GM19397 (cell line): ENCODE data around the gene ZNF286A.
"Not testable (repeated sequence)": the region's sequence is repeated elsewhere in the genome, so short reads cannot be mapped to it uniquely, and the experiment has no call there.

Source experiments
- ATAC-seq: cut with Tn5 transposase; IDR thresholded peaks from one replicate; pipeline ENCODE4 v1.9.1; 2021; ENCODE audit warnings: mild to moderate bottlenecking, moderate library complexity; ENCODE audit not compliant: unreplicated experiment

The ZNF286A gene

GRCh38 chr17:15698967-15699366, 585 bp upstream of the ZNF286A start:
- not testable (repeated sequence) for ATAC-seq

- not testable (repeated sequence) for ATAC-seq
These were observed 385 bp downstream of the ZNF286A start for GRCh38 chr17:15699937-15700336.

DNA sequence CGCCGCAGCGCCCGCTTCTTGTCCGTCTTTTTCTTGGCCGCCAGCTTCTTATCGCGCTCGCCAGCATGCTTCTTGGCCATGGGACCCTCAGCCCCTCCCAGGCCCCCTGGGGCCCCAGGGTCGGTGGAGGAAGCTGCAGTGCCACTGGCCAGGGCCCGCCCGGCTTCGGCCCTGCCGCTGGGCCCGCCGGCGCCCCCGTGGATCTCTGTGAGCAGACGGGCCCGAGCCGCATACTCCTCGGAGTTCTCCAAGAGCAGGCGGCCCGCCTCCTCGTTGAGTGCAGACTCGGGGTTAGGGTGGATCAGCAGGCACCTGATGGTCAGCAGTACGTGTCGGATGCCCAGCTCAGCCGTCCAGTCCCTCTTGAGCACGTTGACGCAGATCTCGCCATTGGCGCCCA, 4.7 kb downstream of the ZNF286A start:
- ATAC-seq = not testable (repeated sequence)

GRCh38 chr17:15704813-15705212, 5.3 kb downstream of the ZNF286A start:
- ATAC-seq = not testable (repeated sequence)

- not testable (repeated sequence) for ATAC-seq
These were observed 9.3 kb downstream of the ZNF286A start for GRCh38 chr17:15708879-15709278.

GRCh38 chr17:15716601-15717563, 17.3 kb downstream of the ZNF286A start:
- not testable (repeated sequence) for ATAC-seq

DNA sequence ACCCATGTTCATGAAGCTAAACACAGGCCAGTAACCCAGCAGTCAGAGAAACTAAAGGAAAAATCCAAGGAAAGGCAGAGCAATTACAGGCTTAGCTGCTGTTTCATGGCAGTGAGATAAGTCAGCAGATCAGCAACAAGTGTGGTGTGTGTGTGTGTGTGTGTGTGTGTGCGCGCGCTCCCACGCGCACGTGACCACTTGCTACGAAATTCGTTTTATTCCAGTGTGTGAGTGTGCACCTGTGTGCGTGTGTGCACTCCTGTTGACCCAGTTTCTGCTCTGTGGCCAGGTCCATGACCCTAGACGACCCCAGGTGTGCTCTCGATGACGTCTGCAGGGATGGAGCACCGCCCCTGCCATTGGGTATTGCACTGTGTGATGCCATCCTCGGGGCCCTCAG, 31.0 kb downstream of the ZNF286A start:
- ATAC-seq = not testable (repeated sequence)

- not testable (repeated sequence) for ATAC-seq
These were observed 32.3 kb downstream of the ZNF286A start, which contains the start of gene TBC1D26 for GRCh38 chr17:15731900-15732299. TSS of gene TBC1D26 (plus strand) at chr17:15732283. CDS start at chr17:15735349, 3,066 bp downstream.

DNA sequence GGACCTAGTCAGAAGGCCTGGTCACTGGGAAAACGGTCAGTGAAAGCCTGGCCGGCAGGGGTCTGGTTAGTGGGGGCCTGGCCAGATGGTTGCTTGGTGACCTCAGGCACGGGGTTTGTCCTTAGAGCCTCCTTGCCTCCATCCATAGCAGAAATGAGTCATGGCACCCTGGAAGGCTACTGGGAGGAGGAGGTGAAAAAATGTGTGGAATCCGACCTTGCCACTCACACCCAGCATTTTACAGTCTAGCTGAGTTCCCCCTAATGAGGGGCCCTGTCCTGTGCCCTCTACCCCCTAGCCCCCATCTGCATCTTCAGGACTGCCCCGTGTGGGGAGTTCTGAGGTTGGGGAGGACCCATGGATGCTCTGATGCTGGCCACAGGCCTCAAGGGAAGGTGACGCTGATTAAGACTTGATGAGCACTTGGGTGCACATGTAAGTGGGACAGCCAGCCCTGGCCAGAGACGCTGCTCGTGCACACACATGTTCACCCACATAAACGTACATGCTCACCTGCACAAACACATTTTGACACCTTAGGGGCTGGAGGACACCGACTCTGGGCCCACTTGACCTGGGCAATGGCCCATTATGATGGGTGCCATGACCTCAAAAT, 33.7 kb downstream of the ZNF286A start:
- not testable (repeated sequence) for ATAC-seq

DNA sequence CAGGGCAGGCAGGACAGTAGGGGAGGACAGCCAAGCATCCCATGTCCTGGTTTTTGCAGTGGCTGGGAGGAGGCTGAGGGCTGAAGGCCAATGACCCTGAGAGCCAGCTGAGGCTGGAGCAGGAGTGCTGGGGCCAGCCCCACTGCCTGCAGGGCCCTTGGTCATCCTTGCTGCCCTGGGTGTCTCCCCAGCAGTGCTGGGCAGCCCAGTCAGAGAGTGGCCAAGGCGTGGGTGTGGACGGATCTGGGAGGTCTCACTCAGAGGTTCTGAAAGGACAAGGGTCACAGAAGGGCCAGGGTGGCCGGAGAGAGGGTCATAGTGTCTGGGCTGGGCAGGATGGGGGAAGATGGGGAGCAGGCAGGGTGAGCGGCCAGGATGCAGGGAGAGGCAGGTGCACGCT, 37.0 kb downstream of the ZNF286A start:
- not testable (repeated sequence) for ATAC-seq

DNA sequence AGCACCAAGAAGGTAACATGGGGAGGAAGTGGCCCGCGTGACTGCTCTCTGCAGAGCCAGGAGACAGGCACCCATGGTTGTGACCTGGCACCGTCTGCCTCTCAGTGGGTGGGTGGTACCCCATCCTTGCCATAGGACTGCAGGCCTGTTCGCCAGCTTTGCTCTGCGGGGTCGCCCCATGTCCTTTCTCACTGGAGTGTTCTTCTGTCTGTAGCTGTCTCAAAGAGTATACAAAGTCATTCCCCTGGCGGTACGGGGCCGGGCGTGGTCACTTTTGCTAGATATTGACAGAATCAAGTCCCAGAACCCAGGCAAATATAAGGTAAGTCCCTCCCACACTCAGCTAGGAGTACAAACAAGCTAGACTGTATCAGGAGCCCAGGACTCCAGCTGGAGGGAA, 38.5 kb downstream of the ZNF286A start:
- no peak for ATAC-seq

GRCh38 chr17:15739259-15739658, 39.7 kb downstream of the ZNF286A start:
- ATAC-seq = not testable (repeated sequence)

GRCh38 chr17:15740041-15740440, 40.5 kb downstream of the ZNF286A start:
- not testable (repeated sequence) for ATAC-seq

- ATAC-seq = no peak
These were observed 41.1 kb downstream of the ZNF286A start for GRCh38 chr17:15740570-15741120.

GRCh38 chr17:15741624-15742023, 42.1 kb downstream of the ZNF286A start:
- ATAC-seq = no peak

- no peak for ATAC-seq
These were observed 42.7 kb downstream of the ZNF286A start for GRCh38 chr17:15742051-15742795.

DNA sequence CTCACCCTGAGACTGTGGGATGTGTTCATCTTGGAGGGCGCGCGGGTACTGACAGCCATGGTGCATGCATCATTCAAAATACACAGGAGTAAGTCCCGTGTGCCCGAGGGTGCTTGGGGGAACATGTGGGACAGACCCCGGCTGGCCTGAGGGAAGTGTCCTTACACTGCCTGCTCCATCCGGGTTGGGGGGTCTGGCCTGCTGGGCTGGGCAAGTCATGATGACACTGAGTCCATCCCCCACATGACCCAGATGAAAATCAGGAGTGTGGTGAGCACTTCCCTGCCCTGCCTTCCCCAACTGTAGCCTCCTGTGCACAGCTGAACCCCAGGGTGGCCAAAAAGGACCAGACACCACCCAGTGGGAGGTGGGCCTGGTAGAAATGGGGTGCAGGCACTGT, 43.4 kb downstream of the ZNF286A start:
- no peak for ATAC-seq

- ATAC-seq = no peak
These were observed 44.6 kb downstream of the ZNF286A start for GRCh38 chr17:15744074-15744676.

DNA sequence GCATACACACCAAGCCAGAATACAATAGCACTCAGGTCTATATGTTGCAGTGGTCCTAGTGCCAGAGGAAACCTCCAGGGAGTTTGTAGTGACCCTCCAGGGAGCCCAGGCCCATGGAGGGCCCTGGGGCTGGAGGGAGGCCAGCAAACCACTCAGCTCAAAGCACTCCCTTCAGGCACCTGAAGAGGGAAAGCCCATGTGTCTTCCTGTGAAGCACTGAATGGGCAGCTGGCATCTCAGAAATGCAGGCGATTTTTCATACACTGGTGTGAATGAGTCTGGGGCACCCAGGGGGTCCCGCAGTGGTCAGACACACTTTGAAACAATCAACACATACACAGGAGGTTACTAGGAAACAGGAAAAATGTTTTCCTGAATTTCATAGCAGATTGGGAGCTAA, 45.3 kb downstream of the ZNF286A start:
- ATAC-seq = no peak

DNA sequence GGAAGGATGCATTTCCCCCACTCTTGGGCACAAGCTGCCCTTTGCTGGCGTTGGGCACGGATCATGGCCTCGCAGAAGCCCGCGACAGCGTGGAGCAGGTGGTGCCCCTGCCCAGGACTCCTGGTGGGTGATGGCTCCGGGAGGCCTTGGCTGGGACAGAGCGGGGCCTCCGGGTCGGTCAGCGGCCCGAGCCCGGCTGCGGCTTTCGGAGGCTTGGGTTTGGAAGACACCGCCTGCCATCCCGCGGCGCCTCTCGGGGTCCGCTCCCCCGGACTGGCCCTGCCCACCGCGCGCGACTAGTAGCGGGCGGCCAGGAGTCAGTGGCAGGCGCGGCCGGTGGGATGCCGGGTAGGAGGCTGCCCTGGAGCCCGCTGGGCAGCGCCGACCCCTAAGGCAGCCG, 49.9 kb downstream of the ZNF286A start:
- not testable (repeated sequence) for ATAC-seq
